ENCODE measurements around the gene MIPOL1.
A peak's percentile ranks its signal among the peaks of the same experiment; 100 is the strongest.

The MIPOL1 gene

GRCh38 chr14:37559386-37559785 is 361.6 kb downstream of the MIPOL1 start:
- Histone ChIP-seq H3K79me2 (ENCODE audit: control insufficient read depth, insufficient read depth, low read length, unreplicated experiment) (no peaks in the 10 kb centered on the region), H3K27me3 (ENCODE audit: insufficient read depth, low read length) (no peaks in the 10 kb centered on the region), H3K27ac (ENCODE audit: low read depth, low read length) (no peak overlapping the region), H3K36me3 (ENCODE audit: insufficient read depth, low read length) (no peaks in the 10 kb centered on the region), H2AFZ (ENCODE audit: low read length, unreplicated experiment) (no peak overlapping the region), H3K4me1 (ENCODE audit: control insufficient read depth, insufficient read depth, low read length, unreplicated experiment) (no peaks in the 10 kb centered on the region), H3K4me3 (ENCODE audit: low read depth, low read length) (no peak overlapping the region)

GRCh38 chr14:37563189-37563588 is 365.5 kb downstream of the MIPOL1 start:
- Histone ChIP-seq H3K4me1 (ENCODE audit: control insufficient read depth, insufficient read depth, low read length, unreplicated experiment) (no peaks in the 10 kb centered on the region), H3K79me2 (ENCODE audit: control insufficient read depth, insufficient read depth, low read length, unreplicated experiment) (no peaks in the 10 kb centered on the region), H3K36me3 (ENCODE audit: insufficient read depth, low read length) (no peaks in the 10 kb centered on the region), H3K27me3 (ENCODE audit: insufficient read depth, low read length) (no peaks in the 10 kb centered on the region), H3K27ac (ENCODE audit: low read depth, low read length) (no peak overlapping the region), H3K4me3 (ENCODE audit: low read depth, low read length) (no peak overlapping the region), H2AFZ (ENCODE audit: low read length, unreplicated experiment) (no peak overlapping the region)

- Histone ChIP-seq H3K4me3 (ENCODE audit: low read depth, low read length) (no peak overlapping the region), H3K27ac (ENCODE audit: low read depth, low read length) (no peak overlapping the region), H3K36me3 (ENCODE audit: insufficient read depth, low read length) (no peaks in the 10 kb centered on the region), H2AFZ (ENCODE audit: low read length, unreplicated experiment) (no peak overlapping the region), H3K4me1 (ENCODE audit: control insufficient read depth, insufficient read depth, low read length, unreplicated experiment) (no peaks in the 10 kb centered on the region), H3K27me3 (ENCODE audit: insufficient read depth, low read length) (no peaks in the 10 kb centered on the region), H3K79me2 (ENCODE audit: control insufficient read depth, insufficient read depth, low read length, unreplicated experiment) (no peaks in the 10 kb centered on the region)
Observed at GRCh38 chr14:37565550-37565949, 367.8 kb downstream of the MIPOL1 start.

GRCh38 chr14:37566811-37567371 is 369.2 kb downstream of the MIPOL1 start:
- Histone ChIP-seq H2AFZ (ENCODE audit: low read length, unreplicated experiment) (no peak overlapping the region), H3K36me3 (ENCODE audit: insufficient read depth, low read length) (no peaks in the 10 kb centered on the region), H3K27me3 (ENCODE audit: insufficient read depth, low read length) (no peaks in the 10 kb centered on the region), H3K27ac (ENCODE audit: low read depth, low read length) (no peak overlapping the region), H3K4me1 (ENCODE audit: control insufficient read depth, insufficient read depth, low read length, unreplicated experiment) (no peaks in the 10 kb centered on the region), H3K4me3 (ENCODE audit: low read depth, low read length) (no peak overlapping the region), H3K79me2 (ENCODE audit: control insufficient read depth, insufficient read depth, low read length, unreplicated experiment) (no peaks in the 10 kb centered on the region)

DNA sequence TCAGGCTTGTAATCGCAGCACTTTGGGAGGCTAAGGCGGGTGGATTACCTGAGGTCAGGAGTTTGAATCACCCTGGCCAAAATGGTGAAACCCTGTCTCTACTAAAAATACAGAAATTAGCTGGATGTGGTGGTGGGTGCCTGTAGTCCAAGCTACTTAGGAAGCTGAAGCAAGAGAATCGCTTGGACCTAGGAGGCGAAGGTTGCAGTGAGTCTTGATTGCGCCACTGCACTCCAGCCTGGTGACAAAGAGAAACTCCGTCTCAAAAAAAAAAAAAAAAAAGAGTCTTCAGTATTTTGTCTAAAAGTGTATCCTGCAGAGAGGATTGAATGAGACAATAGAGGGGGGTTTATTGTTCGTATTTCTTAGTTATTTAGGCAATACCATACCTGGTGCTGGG is 372.0 kb downstream of the MIPOL1 start:
- no peaks in the 10 kb centered on the region for H3K4me1 ChIP-seq (ENCODE audit: control insufficient read depth, insufficient read depth, low read length, unreplicated experiment)
- H3K27ac ChIP-seq (ENCODE audit: low read depth, low read length): no peak overlapping the region
- H3K27me3 ChIP-seq (ENCODE audit: insufficient read depth, low read length): no peaks in the 10 kb centered on the region; the same call in 1 of the 2 replicates
- H3K4me3 ChIP-seq (ENCODE audit: low read depth, low read length): no peak overlapping the region
- H2AFZ ChIP-seq (ENCODE audit: low read length, unreplicated experiment): no peak overlapping the region
- H3K79me2 ChIP-seq (ENCODE audit: control insufficient read depth, insufficient read depth, low read length, unreplicated experiment): no peaks in the 10 kb centered on the region
- no peaks in the 10 kb centered on the region for H3K36me3 ChIP-seq (ENCODE audit: insufficient read depth, low read length)

GRCh38 chr14:37571391-37571790 is 373.7 kb downstream of the MIPOL1 start:
- H3K79me2 ChIP-seq (ENCODE audit: control insufficient read depth, insufficient read depth, low read length, unreplicated experiment): no peaks in the 10 kb centered on the region
- no peak overlapping the region for H3K27ac ChIP-seq (ENCODE audit: low read depth, low read length)
- no peak overlapping the region for H3K4me3 ChIP-seq (ENCODE audit: low read depth, low read length)
- no peaks in the 10 kb centered on the region for H3K36me3 ChIP-seq (ENCODE audit: insufficient read depth, low read length)
- H3K27me3 ChIP-seq (ENCODE audit: insufficient read depth, low read length): no peaks in the 10 kb centered on the region; the same call in 1 of the 2 replicates
- H3K4me1 ChIP-seq (ENCODE audit: control insufficient read depth, insufficient read depth, low read length, unreplicated experiment): no peaks in the 10 kb centered on the region
- no peak overlapping the region for H2AFZ ChIP-seq (ENCODE audit: low read length, unreplicated experiment)

GRCh38 chr14:37573356-37573755 is 375.6 kb downstream of the MIPOL1 start:
- Histone ChIP-seq H3K27ac (ENCODE audit: low read depth, low read length) (no peak overlapping the region), H2AFZ (ENCODE audit: low read length, unreplicated experiment) (no peak overlapping the region), H3K27me3 (ENCODE audit: insufficient read depth, low read length) (peaks cover 3% of the 10 kb centered on the region; the same call in 1 of the 2 replicates), H3K36me3 (ENCODE audit: insufficient read depth, low read length) (no peaks in the 10 kb centered on the region), H3K79me2 (ENCODE audit: control insufficient read depth, insufficient read depth, low read length, unreplicated experiment) (no peaks in the 10 kb centered on the region), H3K4me3 (ENCODE audit: low read depth, low read length) (no peak overlapping the region), H3K4me1 (ENCODE audit: control insufficient read depth, insufficient read depth, low read length, unreplicated experiment) (no peaks in the 10 kb centered on the region)

DNA sequence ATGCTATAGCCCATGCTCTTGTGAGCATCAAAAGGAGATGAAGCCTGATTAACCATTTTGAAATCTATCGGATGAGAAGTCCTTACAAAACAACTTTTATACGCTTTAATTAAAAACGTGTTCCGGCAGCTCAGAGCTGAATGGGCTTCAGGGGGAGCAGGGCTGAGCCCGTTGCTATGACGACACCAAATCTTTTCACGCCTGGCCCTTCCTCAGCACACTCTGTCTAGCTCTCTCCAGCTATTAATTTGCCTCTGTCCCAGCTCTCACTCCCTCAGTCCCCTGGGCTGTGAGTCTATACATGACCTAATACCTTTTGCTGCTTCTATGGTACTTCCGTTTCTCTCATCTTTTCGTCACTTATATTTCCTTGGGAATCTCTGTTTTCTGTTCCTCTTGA is 381.5 kb downstream of the MIPOL1 start:
- Histone ChIP-seq H3K27me3 (ENCODE audit: insufficient read depth, low read length) (peaks cover 23% of the 10 kb centered on the region), H3K4me3 (ENCODE audit: low read depth, low read length) (no peak overlapping the region), H3K27ac (ENCODE audit: low read depth, low read length) (no peak overlapping the region), H3K79me2 (ENCODE audit: control insufficient read depth, insufficient read depth, low read length, unreplicated experiment) (no peaks in the 10 kb centered on the region), H3K4me1 (ENCODE audit: control insufficient read depth, insufficient read depth, low read length, unreplicated experiment) (peaks cover 4% of the 10 kb centered on the region), H2AFZ (ENCODE audit: low read length, unreplicated experiment) (no peak overlapping the region), H3K36me3 (ENCODE audit: insufficient read depth, low read length) (no peaks in the 10 kb centered on the region)

- Histone ChIP-seq H3K27ac (ENCODE audit: low read depth, low read length) (no peak overlapping the region), H3K4me1 (ENCODE audit: control insufficient read depth, insufficient read depth, low read length, unreplicated experiment) (peaks cover 4% of the 10 kb centered on the region), H3K27me3 (ENCODE audit: insufficient read depth, low read length) (peaks cover 32% of the 10 kb centered on the region), H2AFZ (ENCODE audit: low read length, unreplicated experiment) (no peak overlapping the region), H3K36me3 (ENCODE audit: insufficient read depth, low read length) (no peaks in the 10 kb centered on the region), H3K4me3 (ENCODE audit: low read depth, low read length) (no peak overlapping the region), H3K79me2 (ENCODE audit: control insufficient read depth, insufficient read depth, low read length, unreplicated experiment) (no peaks in the 10 kb centered on the region)
Observed at GRCh38 chr14:37580146-37580545, 382.4 kb downstream of the MIPOL1 start.

GRCh38 chr14:37583358-37584210 is 385.8 kb downstream of the MIPOL1 start:
- Histone ChIP-seq H3K4me3 (ENCODE audit: low read depth, low read length) (peak overlapping the region; percentile 57), H3K27me3 (ENCODE audit: insufficient read depth, low read length) (peaks cover 63% of the 10 kb centered on the region), H3K4me1 (ENCODE audit: control insufficient read depth, insufficient read depth, low read length, unreplicated experiment) (peaks cover 11% of the 10 kb centered on the region), H3K36me3 (ENCODE audit: insufficient read depth, low read length) (no peaks in the 10 kb centered on the region), H2AFZ (ENCODE audit: low read length, unreplicated experiment) (no peak overlapping the region), H3K79me2 (ENCODE audit: control insufficient read depth, insufficient read depth, low read length, unreplicated experiment) (no peaks in the 10 kb centered on the region), H3K27ac (ENCODE audit: low read depth, low read length) (no peak overlapping the region)

Measured in ACC112 (cell line).